ENCODE data around the gene LRRC10.
A peak's percentile ranks its signal among the peaks of the same experiment; 100 is the strongest.

LRRC10 gene

GRCh38 chr12:69570545-69571399 lies 39.9 kb downstream of the LRRC10 start:
- peak in 22 of 56 donors; percentile 0 to 68 (median 13) for DNase-seq

- DNase-seq: no peak
Observed at GRCh38 chr12:69570000-69570516, 40.6 kb downstream of the LRRC10 start.

GRCh38 chr12:69569236-69569635 lies 41.5 kb downstream of the LRRC10 start:
- DNase-seq: no peak

- DNase-seq: no peak
Observed at GRCh38 chr12:69566603-69567002, 44.1 kb downstream of the LRRC10 start.

- DNase-seq: no peak
Observed at GRCh38 chr12:69563166-69563762, 47.4 kb downstream of the LRRC10 start.

Measured in nucleus accumbens (tissue), 56 donors.